Activated naive CD8-positive, alpha-beta T cell treated with anti-CD3 and anti-CD28 coated beads, Interleukin-2, amount 50 U/mL, for 24 hours (primary cell): ENCODE results near the gene ARHGAP30.
A peak's percentile ranks its signal among the peaks of the same experiment; 100 is the strongest.

Experiments used
- ATAC-seq: fragments of 150-1000 bp; cut with Tn5 transposase; one replicate; pipeline ENCODE4 v1.10.0; 2021
- DNase-seq: peaks from one replicate; pipeline ENCODE4 v3.0.0; 2021
- H3K27ac Mint-ChIP-seq: one replicate; pipeline ENCODE4 v1.8.0; 2021; ENCODE audit warnings: mild to moderate bottlenecking, mixed read lengths
- H3K27me3 Mint-ChIP-seq: one replicate; pipeline ENCODE4 v1.8.0; 2021; ENCODE audit warnings: mixed read lengths
- H3K36me3 Mint-ChIP-seq: one replicate; pipeline ENCODE4 v1.8.0; 2021; ENCODE audit warnings: low read depth, mixed read lengths
- H3K4me1 Mint-ChIP-seq: one replicate; pipeline ENCODE4 v1.8.0; 2021; ENCODE audit warnings: mixed read lengths
- H3K4me3 Mint-ChIP-seq: one replicate; pipeline ENCODE4 v1.8.0; 2021; ENCODE audit warnings: mild to moderate bottlenecking, moderate library complexity, mixed read lengths
- H3K9me3 Mint-ChIP-seq: one replicate; pipeline ENCODE4 v1.8.0; 2021; ENCODE audit warnings: mixed read lengths

ARHGAP30 gene

DNA sequence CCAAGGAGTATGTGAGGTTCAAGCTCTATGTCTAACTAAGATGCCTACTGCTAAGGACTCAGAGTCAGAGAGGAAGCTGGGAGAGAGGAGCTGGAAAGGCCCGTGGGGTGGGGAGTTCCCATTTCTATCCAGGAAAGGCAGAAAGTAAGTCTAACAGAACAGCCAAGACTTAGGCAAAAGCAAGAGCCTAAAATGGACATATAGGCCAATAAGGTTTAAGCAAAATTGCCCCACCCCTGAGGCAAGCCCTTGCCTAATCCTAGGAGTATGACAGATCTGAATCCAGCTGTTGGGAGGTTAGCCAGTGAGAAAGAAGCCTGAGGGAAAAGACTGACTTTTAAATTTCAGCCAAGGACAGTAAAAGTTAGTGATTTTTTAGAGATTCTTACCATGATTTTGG, 26.8 kb upstream of the ARHGAP30 start:
- Mint-ChIP-seq H3K27me3 (no peaks in the 10 kb centered on the region), H3K36me3 (peaks cover 10% of the 10 kb centered on the region), H3K9me3 (no peaks in the 10 kb centered on the region), H3K4me1 (peaks cover 79% of the 10 kb centered on the region), H3K27ac (no peak overlapping the region), H3K4me3 (no peak overlapping the region)
- DNase-seq, result no peak
- ATAC-seq, result no peak

DNA sequence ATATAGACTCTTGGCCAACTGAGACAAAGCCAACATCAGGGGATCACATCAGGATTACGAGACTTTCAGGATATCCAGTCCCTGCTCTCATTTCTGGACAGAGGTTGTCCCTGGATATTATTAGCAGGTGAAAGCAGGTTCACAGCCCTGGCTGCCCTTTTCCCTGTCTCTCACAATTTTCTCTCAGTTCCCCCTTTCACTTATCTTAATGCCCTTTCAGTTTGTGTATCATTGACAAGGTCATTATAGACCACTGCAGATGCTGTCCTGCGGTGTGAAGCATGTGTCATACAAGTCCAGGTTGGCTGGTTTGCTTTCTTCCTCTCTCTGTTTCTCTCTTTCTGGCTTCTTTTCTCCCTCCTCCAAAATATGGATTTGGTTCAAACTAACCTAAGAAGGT, 26.3 kb upstream of the ARHGAP30 start:
- no peak for ATAC-seq
- no peak overlapping the region for H3K27ac Mint-ChIP-seq
- peaks cover 7% of the 10 kb centered on the region for H3K36me3 Mint-ChIP-seq
- H3K27me3 Mint-ChIP-seq, result no peaks in the 10 kb centered on the region
- peaks cover 81% of the 10 kb centered on the region for H3K4me1 Mint-ChIP-seq
- H3K4me3 Mint-ChIP-seq, result no peak overlapping the region
- no peak for DNase-seq
- no peaks in the 10 kb centered on the region for H3K9me3 Mint-ChIP-seq

DNA sequence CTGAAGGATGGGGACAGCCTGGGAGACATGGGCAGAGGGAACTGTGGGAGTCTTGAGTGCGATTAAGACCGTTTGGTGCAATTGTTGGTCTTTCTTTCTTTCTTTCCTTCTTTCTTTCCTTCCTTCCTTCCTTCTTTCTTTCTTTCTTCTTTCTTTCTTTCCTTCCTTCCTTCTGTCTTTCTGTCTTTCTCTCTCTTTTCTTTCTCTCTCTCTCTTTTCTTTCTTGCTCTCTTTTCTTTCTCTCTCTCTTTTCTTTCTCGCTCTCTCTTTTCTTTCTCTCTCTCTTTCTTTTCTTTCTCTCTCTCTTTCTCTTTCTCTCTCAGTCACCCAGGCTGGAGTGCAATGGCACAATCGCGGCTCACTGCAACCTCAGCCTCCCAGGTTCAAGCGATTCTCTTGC, 25.5 kb upstream of the ARHGAP30 start:
- DNase-seq (no peak), ATAC-seq (no peak)
- Mint-ChIP-seq H3K4me1 (peaks cover 83% of the 10 kb centered on the region), H3K36me3 (peaks cover 7% of the 10 kb centered on the region), H3K27me3 (no peaks in the 10 kb centered on the region), H3K27ac (peak overlapping the region; percentile 13), H3K9me3 (no peaks in the 10 kb centered on the region), H3K4me3 (no peak overlapping the region)

DNA sequence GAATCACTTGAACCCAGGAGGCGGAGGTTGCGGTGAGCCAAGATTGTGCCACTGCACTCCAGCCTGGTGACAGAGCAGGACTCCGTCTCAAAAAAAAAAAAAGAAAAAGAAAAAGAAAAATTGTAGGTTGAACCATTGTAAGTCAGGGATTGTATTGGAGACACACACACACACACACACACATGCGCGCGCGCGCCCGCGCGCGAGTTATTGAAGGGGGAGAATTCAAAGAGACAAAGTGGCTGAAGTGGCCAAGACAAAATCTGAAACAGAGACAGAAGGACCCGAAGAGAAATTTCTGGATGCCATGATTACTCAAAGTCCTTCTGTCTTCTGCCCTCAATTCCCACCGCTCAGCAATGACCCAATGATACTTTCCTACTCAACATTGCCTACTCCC, 24.8 kb upstream of the ARHGAP30 start:
- DNase-seq (no peak), ATAC-seq (no peak)
- Mint-ChIP-seq H3K27ac (no peak overlapping the region), H3K36me3 (no peaks in the 10 kb centered on the region), H3K9me3 (no peaks in the 10 kb centered on the region), H3K4me3 (no peak overlapping the region), H3K27me3 (no peaks in the 10 kb centered on the region), H3K4me1 (peaks cover 81% of the 10 kb centered on the region)

DNA sequence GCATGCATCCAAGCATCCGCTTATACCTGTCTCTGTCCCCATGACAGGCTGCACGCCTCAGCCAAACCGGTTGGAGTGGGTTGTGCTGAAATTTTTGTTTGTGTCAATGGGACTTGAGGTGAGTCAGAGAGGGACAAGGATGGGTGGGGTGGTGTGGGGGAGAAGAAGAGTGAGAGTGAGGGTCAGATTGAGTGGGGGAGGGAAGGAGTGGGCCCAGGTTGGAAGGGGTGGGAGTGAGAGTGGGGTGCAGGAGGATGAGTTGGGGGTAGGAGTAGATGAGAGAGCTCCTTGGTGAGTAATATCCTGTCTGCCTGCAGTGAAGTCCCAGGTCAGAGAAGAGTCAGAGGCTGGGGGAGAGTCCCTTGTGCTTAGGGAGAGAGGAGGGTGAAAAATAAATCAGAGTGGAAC, 22.9 kb upstream of the ARHGAP30 start:
- H3K4me3 Mint-ChIP-seq, result no peak overlapping the region
- DNase-seq, result peak; percentile 45
- H3K4me1 Mint-ChIP-seq, result peaks cover 69% of the 10 kb centered on the region

DNA sequence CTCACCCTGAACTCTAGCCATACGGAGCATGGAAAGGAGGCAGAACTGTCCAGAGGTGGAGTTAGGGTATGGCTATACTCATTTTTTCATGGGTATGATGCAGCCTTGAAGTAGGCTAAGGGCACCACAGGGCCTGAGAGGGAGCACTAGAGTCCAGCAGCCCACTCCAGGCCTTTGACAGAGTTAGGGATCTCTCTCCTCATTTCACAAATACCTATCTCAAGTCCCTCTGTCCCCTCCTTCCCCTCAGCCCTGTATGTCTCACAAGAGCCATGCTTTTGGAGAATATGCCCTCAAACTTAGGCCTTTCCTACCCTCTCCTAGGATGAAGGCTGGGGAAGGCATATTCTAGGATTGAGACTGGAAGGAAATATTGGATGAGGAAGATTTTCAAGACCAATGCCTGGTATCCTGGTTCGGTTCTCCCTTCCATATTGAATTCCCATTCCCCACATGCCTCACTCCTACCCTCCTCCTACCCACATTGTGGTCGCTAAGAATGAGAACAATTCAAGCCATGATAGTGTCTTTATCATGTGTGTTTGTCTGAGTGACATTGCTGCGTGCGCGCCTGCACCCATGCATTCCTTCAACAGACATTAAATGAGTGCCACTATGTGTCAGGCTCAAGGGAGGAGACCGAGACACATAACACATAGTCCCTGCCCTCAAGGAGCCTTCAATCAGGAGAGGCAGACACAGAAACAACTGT, 22.3 kb upstream of the ARHGAP30 start:
- Mint-ChIP-seq H3K27me3 (no peaks in the 10 kb centered on the region), H3K36me3 (no peaks in the 10 kb centered on the region), H3K4me3 (no peak overlapping the region), H3K27ac (peak overlapping the region; percentile 47), H3K9me3 (no peaks in the 10 kb centered on the region), H3K4me1 (peaks cover 62% of the 10 kb centered on the region)
- DNase-seq (no peak), ATAC-seq (peak; percentile 1)

More for the DNA sequence above, 22.9 kb upstream of the ARHGAP30 start:
- no peaks in the 10 kb centered on the region for H3K27me3 Mint-ChIP-seq
- peak overlapping the region; percentile 47 for H3K27ac Mint-ChIP-seq
- ATAC-seq, result peak; percentile 95
- H3K36me3 Mint-ChIP-seq, result no peaks in the 10 kb centered on the region
- no peaks in the 10 kb centered on the region for H3K9me3 Mint-ChIP-seq

DNA sequence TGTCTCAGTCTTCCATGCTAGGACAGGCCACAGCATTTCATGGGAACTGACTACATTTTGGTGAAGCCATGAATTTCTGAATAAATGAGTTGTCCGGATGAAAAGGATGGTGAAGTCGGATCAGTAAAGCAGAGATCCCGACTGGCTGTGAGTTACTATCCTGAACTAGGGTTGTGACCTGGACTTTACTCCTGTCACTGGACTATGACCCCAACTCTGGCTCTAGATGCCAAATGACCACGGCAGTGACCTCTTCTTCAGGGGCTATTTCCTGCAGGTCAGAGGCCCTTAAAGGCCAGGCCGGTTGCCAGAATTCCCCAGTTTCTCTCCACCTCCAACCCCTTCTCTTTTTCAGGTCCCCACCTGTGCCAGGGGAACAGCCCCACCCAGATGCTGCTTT, 21.4 kb upstream of the ARHGAP30 start:
- Mint-ChIP-seq H3K27ac (no peak overlapping the region), H3K9me3 (no peaks in the 10 kb centered on the region), H3K4me3 (no peak overlapping the region), H3K4me1 (peaks cover 53% of the 10 kb centered on the region), H3K27me3 (no peaks in the 10 kb centered on the region), H3K36me3 (no peaks in the 10 kb centered on the region)
- ATAC-seq, result no peak
- DNase-seq, result no peak

DNA sequence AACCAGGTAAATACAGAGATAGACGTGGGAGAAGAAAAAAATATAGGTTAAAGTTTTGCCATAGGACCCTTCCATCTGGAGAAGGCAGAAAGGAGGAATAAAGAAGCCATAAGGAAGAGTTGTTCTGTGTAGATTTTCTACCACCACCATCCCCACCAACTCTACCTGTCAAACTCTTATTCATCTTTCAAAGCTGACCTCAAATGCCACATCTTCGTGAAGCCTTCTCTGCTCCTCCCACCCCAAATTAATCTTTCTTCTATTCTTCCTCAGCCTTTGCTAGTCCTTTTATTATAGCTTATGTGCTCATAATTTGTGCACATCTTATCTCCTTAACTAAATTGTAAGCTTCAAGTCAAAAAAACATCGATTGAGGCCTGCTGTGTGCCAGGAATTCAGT, 20.9 kb upstream of the ARHGAP30 start:
- H3K27ac Mint-ChIP-seq, result peak overlapping the region; percentile 34
- no peaks in the 10 kb centered on the region for H3K36me3 Mint-ChIP-seq
- no peaks in the 10 kb centered on the region for H3K9me3 Mint-ChIP-seq
- H3K27me3 Mint-ChIP-seq, result no peaks in the 10 kb centered on the region
- no peak for DNase-seq
- no peak overlapping the region for H3K4me3 Mint-ChIP-seq
- peaks cover 49% of the 10 kb centered on the region for H3K4me1 Mint-ChIP-seq
- peak; percentile 12 for ATAC-seq

DNA sequence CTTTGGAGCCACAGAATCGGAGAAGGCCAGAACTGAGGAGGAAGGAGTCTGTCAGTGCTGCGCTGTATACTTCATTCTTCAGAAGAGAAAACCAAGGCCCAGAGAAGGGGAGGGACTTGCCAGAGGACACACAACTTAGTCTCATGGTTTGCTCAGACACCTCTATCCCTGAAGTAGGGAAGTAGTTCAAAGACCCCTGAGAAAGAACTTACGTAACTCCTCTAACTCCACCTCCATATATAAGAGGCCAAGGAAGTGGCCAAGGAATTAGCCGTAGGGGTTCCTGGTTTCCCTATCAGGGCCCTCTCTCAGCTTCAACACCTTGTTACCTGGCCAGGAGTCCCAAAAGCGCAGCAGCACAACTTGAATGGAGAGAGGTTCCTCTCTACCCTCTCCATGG, 20.2 kb upstream of the ARHGAP30 start:
- Mint-ChIP-seq H3K9me3 (no peaks in the 10 kb centered on the region), H3K27me3 (no peaks in the 10 kb centered on the region), H3K4me1 (peaks cover 48% of the 10 kb centered on the region), H3K4me3 (no peak overlapping the region), H3K27ac (no peak overlapping the region), H3K36me3 (no peaks in the 10 kb centered on the region)
- ATAC-seq (no peak), DNase-seq (no peak)

DNA sequence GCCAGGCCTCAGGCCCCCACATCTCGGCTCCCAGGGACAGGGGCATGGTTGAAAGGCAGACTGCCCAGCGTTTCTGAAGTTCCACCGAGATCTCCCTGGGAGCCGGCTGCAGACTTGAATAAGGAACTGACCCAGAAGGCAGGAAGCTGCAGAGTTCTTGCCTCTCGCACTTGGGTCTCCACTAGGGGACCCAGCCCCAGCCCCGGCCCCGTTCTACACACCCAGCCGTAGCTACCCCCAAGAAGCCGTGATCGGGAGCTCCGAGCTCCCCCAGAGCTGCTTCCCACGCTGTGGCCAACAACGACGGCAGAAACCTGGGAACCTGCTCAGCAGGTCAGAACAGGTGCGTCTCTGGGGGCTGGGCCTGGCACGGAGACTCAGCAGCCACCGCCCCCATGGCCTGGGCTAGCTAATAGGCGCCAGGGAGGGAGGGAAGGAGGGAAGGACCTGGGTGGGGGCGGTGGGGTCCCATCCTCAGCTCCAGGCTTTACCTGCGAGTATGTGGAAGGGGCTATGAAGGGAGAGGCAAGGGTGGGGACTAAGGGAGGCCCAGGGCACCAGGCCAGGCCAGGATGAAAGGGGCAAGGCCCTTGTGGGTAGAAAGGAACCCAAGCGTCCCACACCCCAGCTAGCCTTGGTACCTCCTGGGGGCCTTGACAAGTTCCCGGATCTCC, 19.7 kb upstream of the ARHGAP30 start, which contains the start of gene NECTIN4:
Gene NECTIN4, minus strand, starts transcription at position 308 of the 674 bp plus-strand sequence. Its CDS starts 262 bp downstream, at position 46.
- Mint-ChIP-seq H3K36me3 (no peaks in the 10 kb centered on the region), H3K9me3 (no peaks in the 10 kb centered on the region), H3K4me1 (peaks cover 43% of the 10 kb centered on the region), H3K27ac (no peak within 1 kb of the TSS), H3K27me3 (no peaks in the 10 kb centered on the region), H3K4me3 (no peak within 1 kb of the TSS)
- DNase-seq (no peak), ATAC-seq (no peak)

DNA sequence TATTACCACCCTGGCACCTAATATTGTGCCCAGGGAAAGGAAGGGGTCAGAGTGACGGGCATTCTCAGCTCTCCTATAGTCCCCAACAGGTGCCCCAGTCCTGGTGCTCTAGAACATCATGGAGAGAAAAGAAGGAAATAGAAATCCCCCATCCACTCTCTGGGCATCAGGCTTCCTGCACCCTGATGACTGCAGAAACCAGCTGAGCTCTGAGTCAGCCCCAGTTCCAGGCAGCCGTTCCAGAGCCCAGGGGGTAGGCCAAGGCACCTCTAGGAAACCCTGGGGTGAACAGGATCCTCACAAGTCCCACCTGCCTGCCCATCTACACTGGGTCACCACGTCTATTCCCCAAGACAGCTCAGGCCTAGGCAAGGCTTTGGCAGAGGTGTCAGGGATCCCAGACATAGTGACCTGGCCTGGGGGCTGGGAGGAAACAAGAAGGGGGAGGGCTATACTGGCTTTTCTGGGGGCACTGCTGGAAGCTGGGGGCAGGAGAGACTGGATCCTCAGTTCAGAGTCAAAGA, 19.0 kb upstream of the ARHGAP30 start:
- Mint-ChIP-seq H3K27ac (no peak overlapping the region), H3K4me3 (no peak overlapping the region), H3K9me3 (no peaks in the 10 kb centered on the region), H3K27me3 (no peaks in the 10 kb centered on the region), H3K36me3 (no peaks in the 10 kb centered on the region), H3K4me1 (peaks cover 39% of the 10 kb centered on the region)
- ATAC-seq (no peak), DNase-seq (no peak)

DNA sequence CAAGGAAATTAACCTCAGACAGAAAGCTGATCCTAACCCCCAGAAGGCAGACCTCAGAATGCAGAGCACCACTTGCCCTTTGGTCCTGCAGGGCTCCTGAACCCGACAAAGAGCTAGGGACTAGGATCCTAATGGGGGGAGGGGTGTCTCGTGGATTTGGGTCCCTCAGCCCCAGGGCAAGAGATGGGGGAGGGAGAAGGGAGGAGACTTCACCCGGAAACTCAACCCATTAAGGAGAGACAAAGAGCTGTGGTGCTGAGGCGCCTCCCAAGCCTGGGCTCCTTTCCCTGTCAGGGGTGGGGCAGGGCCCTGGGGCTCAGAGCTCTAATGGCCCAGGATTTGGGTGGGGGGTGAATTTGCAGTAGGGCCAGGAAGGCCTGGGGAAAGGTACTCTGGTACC, 16.8 kb upstream of the ARHGAP30 start:
- no peak for DNase-seq
- Mint-ChIP-seq H3K27me3 (no peaks in the 10 kb centered on the region), H3K4me3 (no peak overlapping the region), H3K36me3 (no peaks in the 10 kb centered on the region), H3K4me1 (peaks cover 17% of the 10 kb centered on the region), H3K9me3 (no peaks in the 10 kb centered on the region), H3K27ac (no peak overlapping the region)
- no peak for ATAC-seq

DNA sequence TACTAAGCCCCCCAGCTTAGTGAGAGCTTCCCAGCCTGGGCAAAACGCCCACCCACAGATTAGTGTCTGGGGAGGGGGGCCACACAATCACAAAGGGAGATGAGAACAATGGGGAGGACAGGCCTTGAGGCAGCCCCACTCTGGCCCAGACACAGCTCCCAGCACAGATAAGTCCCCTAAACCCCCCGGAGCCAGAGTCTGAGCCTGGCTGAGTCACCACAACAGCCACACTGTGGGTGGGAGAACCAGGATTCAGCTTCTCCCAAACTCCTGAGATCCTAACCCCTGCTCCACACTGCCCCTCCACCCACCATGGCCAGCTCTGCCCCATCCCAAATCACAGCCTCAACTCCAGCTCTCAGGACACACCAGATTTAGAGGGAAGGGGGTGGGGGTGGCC, 15.5 kb upstream of the ARHGAP30 start:
- Mint-ChIP-seq H3K27me3 (no peaks in the 10 kb centered on the region), H3K4me1 (peaks cover 11% of the 10 kb centered on the region), H3K9me3 (no peaks in the 10 kb centered on the region), H3K4me3 (no peak overlapping the region), H3K36me3 (no peaks in the 10 kb centered on the region), H3K27ac (no peak overlapping the region)
- DNase-seq (no peak), ATAC-seq (no peak)

DNA sequence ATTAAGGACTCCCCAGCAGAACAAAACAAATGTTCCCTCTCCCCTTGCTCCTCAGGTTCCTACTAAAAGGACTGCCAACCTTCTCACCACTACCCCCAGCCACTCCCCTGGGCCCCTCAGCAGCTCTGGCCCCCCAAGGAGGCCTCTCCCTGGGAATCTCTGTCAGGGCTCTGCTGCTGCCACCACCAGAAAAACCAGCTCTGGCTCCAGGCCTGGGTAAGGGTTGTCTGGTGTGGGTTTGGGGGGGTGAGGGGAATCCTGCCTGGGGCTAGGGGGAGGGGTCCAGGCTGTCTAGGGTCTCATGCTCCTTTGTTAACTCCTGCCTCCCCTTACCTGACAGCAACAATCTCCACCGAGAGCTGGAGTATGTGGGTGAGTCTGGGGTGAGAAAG, 14.9 kb upstream of the ARHGAP30 start:
- no peak overlapping the region for H3K4me3 Mint-ChIP-seq
- no peak overlapping the region for H3K27ac Mint-ChIP-seq
- DNase-seq, result no peak
- H3K27me3 Mint-ChIP-seq, result no peaks in the 10 kb centered on the region
- H3K4me1 Mint-ChIP-seq, result peaks cover 6% of the 10 kb centered on the region
- no peak for ATAC-seq
- H3K36me3 Mint-ChIP-seq, result no peaks in the 10 kb centered on the region
- no peaks in the 10 kb centered on the region for H3K9me3 Mint-ChIP-seq
